Activated T-cell treated with anti-CD3 and anti-CD28 coated beads, Interleukin-2, amount 50 U/mL, for 24 hours (primary cell): ENCODE measurements around the gene OTOS.

Experiments used
- DNase-seq: peaks from one replicate; pipeline ENCODE4 v3.0.0-alpha.2; 2020
- H3K27ac Mint-ChIP-seq: 2 replicates; pipeline ENCODE4 v1.8.0; 2020; ENCODE audit warnings: mild to moderate bottlenecking, mixed read lengths
- H3K27me3 Mint-ChIP-seq: 2 replicates; pipeline ENCODE4 v1.8.0; 2020; ENCODE audit warnings: mixed read lengths
- H3K36me3 Mint-ChIP-seq: 2 replicates; pipeline ENCODE4 v1.8.0; 2020; ENCODE audit warnings: low read depth, mixed read lengths
- H3K4me1 Mint-ChIP-seq: 2 replicates; pipeline ENCODE4 v1.8.0; 2020; ENCODE audit warnings: low read depth, mixed read lengths
- H3K4me3 Mint-ChIP-seq: 2 replicates; pipeline ENCODE4 v1.8.0; 2020; ENCODE audit warnings: mild to moderate bottlenecking, moderate library complexity, mixed read lengths
- H3K9me3 Mint-ChIP-seq: 2 replicates; pipeline ENCODE4 v1.8.0; 2020; ENCODE audit warnings: mixed read lengths

OTOS gene

GRCh38 chr2:240172071-240172895 is 31.8 kb upstream of the OTOS start:
- Mint-ChIP-seq H3K27ac (no peak overlapping the region), H3K9me3 (no peaks in the 10 kb centered on the region), H3K4me3 (no peak overlapping the region), H3K27me3 (peaks cover 29% of the 10 kb centered on the region), H3K4me1 (peaks cover 2% of the 10 kb centered on the region), H3K36me3 (no peaks in the 10 kb centered on the region)
- no peak for DNase-seq

GRCh38 chr2:240170883-240171282 is 30.4 kb upstream of the OTOS start:
- peaks cover 2% of the 10 kb centered on the region for H3K4me1 Mint-ChIP-seq
- no peaks in the 10 kb centered on the region for H3K9me3 Mint-ChIP-seq
- peaks cover 26% of the 10 kb centered on the region for H3K27me3 Mint-ChIP-seq
- H3K27ac Mint-ChIP-seq, result no peak overlapping the region
- H3K36me3 Mint-ChIP-seq, result no peaks in the 10 kb centered on the region
- no peak overlapping the region for H3K4me3 Mint-ChIP-seq
- no peak for DNase-seq

- DNase-seq, result no peak
- peaks cover 2% of the 10 kb centered on the region for H3K4me1 Mint-ChIP-seq
- no peak overlapping the region for H3K4me3 Mint-ChIP-seq
- no peaks in the 10 kb centered on the region for H3K36me3 Mint-ChIP-seq
- H3K9me3 Mint-ChIP-seq, result no peaks in the 10 kb centered on the region
- peaks cover 21% of the 10 kb centered on the region for H3K27me3 Mint-ChIP-seq
- no peak overlapping the region for H3K27ac Mint-ChIP-seq
Measured at GRCh38 chr2:240170354-240170735, 29.9 kb upstream of the OTOS start.

- H3K9me3 Mint-ChIP-seq, result no peaks in the 10 kb centered on the region
- no peak for DNase-seq
- H3K27me3 Mint-ChIP-seq, result peaks cover 18% of the 10 kb centered on the region
- H3K36me3 Mint-ChIP-seq, result no peaks in the 10 kb centered on the region
- H3K27ac Mint-ChIP-seq, result no peak overlapping the region
- H3K4me1 Mint-ChIP-seq, result peaks cover 2% of the 10 kb centered on the region
- no peak overlapping the region for H3K4me3 Mint-ChIP-seq
Measured at GRCh38 chr2:240169486-240170353, 29.3 kb upstream of the OTOS start.

- Mint-ChIP-seq H3K4me3 (no peak overlapping the region), H3K27ac (no peak overlapping the region), H3K27me3 (peaks cover 13% of the 10 kb centered on the region), H3K9me3 (no peaks in the 10 kb centered on the region), H3K36me3 (no peaks in the 10 kb centered on the region), H3K4me1 (peaks cover 2% of the 10 kb centered on the region)
- no peak for DNase-seq
Measured at GRCh38 chr2:240168546-240169361, 28.3 kb upstream of the OTOS start.

GRCh38 chr2:240168041-240168440 is 27.6 kb upstream of the OTOS start:
- no peak for DNase-seq
- no peaks in the 10 kb centered on the region for H3K36me3 Mint-ChIP-seq
- H3K27ac Mint-ChIP-seq, result no peak overlapping the region
- no peaks in the 10 kb centered on the region for H3K9me3 Mint-ChIP-seq
- H3K4me1 Mint-ChIP-seq, result no peaks in the 10 kb centered on the region
- no peak overlapping the region for H3K4me3 Mint-ChIP-seq
- H3K27me3 Mint-ChIP-seq, result peaks cover 13% of the 10 kb centered on the region

GRCh38 chr2:240167588-240167880 is 27.1 kb upstream of the OTOS start:
- no peaks in the 10 kb centered on the region for H3K9me3 Mint-ChIP-seq
- no peak overlapping the region for H3K4me3 Mint-ChIP-seq
- H3K27ac Mint-ChIP-seq, result no peak overlapping the region

GRCh38 chr2:240166761-240167587 is 26.5 kb upstream of the OTOS start:
- Mint-ChIP-seq H3K27ac (no peak overlapping the region), H3K27me3 (peaks cover 13% of the 10 kb centered on the region), H3K4me1 (no peaks in the 10 kb centered on the region), H3K36me3 (no peaks in the 10 kb centered on the region), H3K4me3 (no peak overlapping the region), H3K9me3 (no peaks in the 10 kb centered on the region)
- DNase-seq, result no peak

More at GRCh38 chr2:240167588-240167880, 27.1 kb upstream of the OTOS start:
- no peaks in the 10 kb centered on the region for H3K36me3 Mint-ChIP-seq
- no peak for DNase-seq
- H3K4me1 Mint-ChIP-seq, result no peaks in the 10 kb centered on the region
- peaks cover 13% of the 10 kb centered on the region for H3K27me3 Mint-ChIP-seq

GRCh38 chr2:240166191-240166590 is 25.7 kb upstream of the OTOS start:
- Mint-ChIP-seq H3K4me1 (no peaks in the 10 kb centered on the region), H3K27me3 (peaks cover 13% of the 10 kb centered on the region), H3K9me3 (no peaks in the 10 kb centered on the region), H3K36me3 (no peaks in the 10 kb centered on the region), H3K4me3 (no peak overlapping the region), H3K27ac (no peak overlapping the region)
- no peak for DNase-seq

- Mint-ChIP-seq H3K4me3 (no peak overlapping the region), H3K27me3 (peaks cover 13% of the 10 kb centered on the region), H3K4me1 (no peaks in the 10 kb centered on the region), H3K9me3 (no peaks in the 10 kb centered on the region), H3K27ac (no peak overlapping the region), H3K36me3 (no peaks in the 10 kb centered on the region)
- no peak for DNase-seq
Measured at GRCh38 chr2:240165661-240166060, 25.2 kb upstream of the OTOS start.

GRCh38 chr2:240165034-240165433 is 24.6 kb upstream of the OTOS start:
- no peaks in the 10 kb centered on the region for H3K9me3 Mint-ChIP-seq
- H3K27ac Mint-ChIP-seq, result no peak overlapping the region
- H3K27me3 Mint-ChIP-seq, result peaks cover 13% of the 10 kb centered on the region
- no peak overlapping the region for H3K4me3 Mint-ChIP-seq
- H3K36me3 Mint-ChIP-seq, result no peaks in the 10 kb centered on the region
- H3K4me1 Mint-ChIP-seq, result no peaks in the 10 kb centered on the region
- DNase-seq, result no peak

GRCh38 chr2:240164586-240164985 is 24.1 kb upstream of the OTOS start:
- no peak overlapping the region for H3K27ac Mint-ChIP-seq
- H3K4me3 Mint-ChIP-seq, result no peak overlapping the region
- no peaks in the 10 kb centered on the region for H3K36me3 Mint-ChIP-seq
- peaks cover 13% of the 10 kb centered on the region for H3K27me3 Mint-ChIP-seq
- H3K4me1 Mint-ChIP-seq, result no peaks in the 10 kb centered on the region
- H3K9me3 Mint-ChIP-seq, result no peaks in the 10 kb centered on the region
- DNase-seq, result no peak

GRCh38 chr2:240163844-240164574 is 23.6 kb upstream of the OTOS start:
- H3K27me3 Mint-ChIP-seq, result peaks cover 13% of the 10 kb centered on the region
- H3K27ac Mint-ChIP-seq, result no peak overlapping the region
- no peaks in the 10 kb centered on the region for H3K36me3 Mint-ChIP-seq
- DNase-seq, result no peak
- no peaks in the 10 kb centered on the region for H3K4me1 Mint-ChIP-seq
- H3K4me3 Mint-ChIP-seq, result no peak overlapping the region
- H3K9me3 Mint-ChIP-seq, result no peaks in the 10 kb centered on the region
